ENCODE data around the gene MPC1.
A peak's percentile ranks its signal among the peaks of the same experiment; 100 is the strongest.
"Not testable (repeated sequence)": the region's sequence is repeated elsewhere in the genome, so short reads cannot be mapped to it uniquely, and the experiment has no call there.

MPC1 gene

GRCh38 chr6:166348305-166348949, 34.3 kb downstream of the MPC1 start:
- TF ChIP-seq, protein P1, sequence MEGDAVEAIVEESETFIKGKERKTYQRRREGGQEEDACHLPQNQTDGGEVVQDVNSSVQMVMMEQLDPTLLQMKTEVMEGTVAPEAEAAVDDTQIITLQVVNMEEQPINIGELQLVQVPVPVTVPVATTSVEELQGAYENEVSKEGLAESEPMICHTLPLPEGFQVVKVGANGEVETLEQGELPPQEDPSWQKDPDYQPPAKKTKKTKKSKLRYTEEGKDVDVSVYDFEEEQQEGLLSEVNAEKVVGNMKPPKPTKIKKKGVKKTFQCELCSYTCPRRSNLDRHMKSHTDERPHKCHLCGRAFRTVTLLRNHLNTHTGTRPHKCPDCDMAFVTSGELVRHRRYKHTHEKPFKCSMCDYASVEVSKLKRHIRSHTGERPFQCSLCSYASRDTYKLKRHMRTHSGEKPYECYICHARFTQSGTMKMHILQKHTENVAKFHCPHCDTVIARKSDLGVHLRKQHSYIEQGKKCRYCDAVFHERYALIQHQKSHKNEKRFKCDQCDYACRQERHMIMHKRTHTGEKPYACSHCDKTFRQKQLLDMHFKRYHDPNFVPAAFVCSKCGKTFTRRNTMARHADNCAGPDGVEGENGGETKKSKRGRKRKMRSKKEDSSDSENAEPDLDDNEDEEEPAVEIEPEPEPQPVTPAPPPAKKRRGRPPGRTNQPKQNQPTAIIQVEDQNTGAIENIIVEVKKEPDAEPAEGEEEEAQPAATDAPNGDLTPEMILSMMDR (conservative IDR thresholded peaks at IDR 0.05; ENCODE audit: low read depth, low read length), result no peak
- DNase-seq (ENCODE audit: low read depth), result no peak
- no peak overlapping the region for H3K4me3 ChIP-seq (ENCODE audit: low read length)

- no peak overlapping the region for H3K4me3 ChIP-seq (ENCODE audit: low read length)
- TF ChIP-seq, protein P1 (conservative IDR thresholded peaks at IDR 0.05; ENCODE audit: low read depth, low read length), result no peak
- DNase-seq (ENCODE audit: low read depth), result no peak
These were observed 35.8 kb downstream of the MPC1 start for GRCh38 chr6:166346965-166347364.

- TF ChIP-seq, protein P1 (conservative IDR thresholded peaks at IDR 0.05; ENCODE audit: low read depth, low read length), result no peak
- no peak overlapping the region for H3K4me3 ChIP-seq (ENCODE audit: low read length)
These were observed 36.3 kb downstream of the MPC1 start for GRCh38 chr6:166346449-166346848.

GRCh38 chr6:166345672-166346071, 37.1 kb downstream of the MPC1 start:
- not testable (repeated sequence) for H3K4me3 ChIP-seq (ENCODE audit: low read length); DNase-seq (ENCODE audit: low read depth)

More at GRCh38 chr6:166346449-166346848, 36.3 kb downstream of the MPC1 start:
- no peak for DNase-seq (ENCODE audit: low read depth)

GRCh38 chr6:166344921-166345320, 37.8 kb downstream of the MPC1 start:
- DNase-seq (ENCODE audit: low read depth); H3K4me3 ChIP-seq (ENCODE audit: low read length): not testable (repeated sequence)

DNA sequence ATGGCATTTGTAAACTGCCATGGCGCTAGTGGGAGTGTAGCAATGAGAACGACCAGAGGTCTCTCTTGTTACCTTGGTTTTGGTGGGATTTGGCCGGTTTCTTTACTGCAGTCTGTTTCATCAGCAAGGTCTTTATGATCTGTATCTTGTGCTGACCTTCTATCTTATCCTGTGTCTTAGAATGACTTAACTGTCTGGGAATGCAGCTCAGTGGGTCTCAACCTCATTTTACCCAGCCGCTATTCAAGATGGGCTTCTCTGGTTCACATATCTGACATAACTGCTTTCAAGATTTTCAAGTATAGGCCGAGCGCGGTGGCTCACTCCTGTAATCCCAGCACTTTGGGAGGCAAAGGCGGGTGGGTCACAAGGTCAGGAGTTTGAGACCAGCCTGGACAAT, 38.5 kb downstream of the MPC1 start:
- no peak overlapping the region for H3K4me3 ChIP-seq (ENCODE audit: low read length)
- DNase-seq (ENCODE audit: low read depth), result no peak
- TF ChIP-seq, protein P1 (conservative IDR thresholded peaks at IDR 0.05; ENCODE audit: low read depth, low read length), result no peak

DNA sequence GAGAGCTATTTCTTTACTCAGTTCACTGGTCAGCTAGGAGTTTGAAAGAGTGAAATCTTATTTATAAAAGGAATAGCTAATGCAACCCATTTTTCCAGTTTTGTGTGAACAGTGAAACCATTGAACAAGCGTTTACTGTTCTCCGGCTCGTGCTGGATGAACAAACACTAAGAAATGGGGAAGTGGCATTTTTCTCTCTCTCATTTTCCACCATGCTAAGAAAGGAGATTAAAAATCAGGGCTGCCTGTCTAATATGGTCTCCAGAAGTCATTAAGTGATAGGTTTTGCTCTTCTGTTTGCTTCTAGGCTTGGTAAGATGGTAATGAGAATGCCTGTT, 39.6 kb downstream of the MPC1 start:
- TF ChIP-seq, protein P1 (conservative IDR thresholded peaks at IDR 0.05; ENCODE audit: low read depth, low read length), result no peak
- DNase-seq (ENCODE audit: low read depth), result no peak
- peak overlapping the region; percentile 96 for H3K4me3 ChIP-seq (ENCODE audit: low read length)

DNA sequence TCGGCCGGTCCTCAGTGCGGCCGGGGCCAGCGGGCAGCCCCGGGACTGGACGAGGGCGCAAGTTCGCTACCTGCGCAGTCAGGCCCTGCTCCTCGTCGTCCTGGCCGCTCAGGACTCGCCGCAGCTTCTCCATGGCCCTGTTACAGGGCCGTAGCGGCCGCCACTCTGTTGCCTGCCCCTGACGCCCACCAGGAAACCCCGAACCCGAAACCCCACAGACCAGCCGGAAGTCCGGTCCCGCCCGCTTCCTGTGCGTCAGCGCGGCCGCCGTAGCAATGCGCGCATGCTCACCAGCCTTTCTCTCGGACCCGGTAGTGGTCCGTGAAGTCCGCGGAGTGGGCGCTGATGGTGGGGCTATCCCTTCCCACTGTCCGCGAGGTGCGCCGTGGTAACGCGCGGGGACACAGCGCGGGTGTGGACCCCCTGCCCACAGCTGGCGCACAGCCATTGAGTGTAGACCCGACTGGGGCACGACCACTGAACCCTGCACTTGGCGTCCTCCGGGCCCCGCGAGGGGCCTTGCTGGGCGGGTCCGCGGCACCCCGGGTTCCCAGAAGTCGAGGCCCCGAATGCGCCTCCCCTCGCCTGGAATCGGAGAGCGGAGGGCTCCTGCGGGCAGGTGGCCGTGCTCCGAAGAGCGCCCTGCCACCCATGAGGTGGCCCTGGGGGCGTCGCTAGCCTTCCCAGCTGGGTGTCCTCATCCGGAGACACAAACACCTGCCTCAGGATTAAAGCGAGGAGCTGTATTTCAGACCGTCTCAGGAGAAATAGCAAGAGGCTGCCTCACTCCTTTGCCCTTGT, 40.2 kb downstream of the MPC1 start, which contains the start of gene SFT2D1:
Gene SFT2D1, minus strand, starts transcription at position 197 of the 801 bp plus-strand sequence. Its CDS starts 64 bp downstream, at position 133.
- peak; percentile 34 for DNase-seq (ENCODE audit: low read depth)
- TF ChIP-seq, protein P1 (conservative IDR thresholded peaks at IDR 0.05; ENCODE audit: low read depth, low read length), result no peak
- H3K4me3 ChIP-seq (ENCODE audit: low read length), result peak within 1 kb of the TSS; percentile 96

Measured in retinal pigment epithelial cell (primary cell).